HEK293 (cell line): ENCODE results near the gene TBC1D20.

ENCODE experiments used
- BCL11A ChIP-seq: fragments of 450-650 bp; formaldehyde crosslinking; IDR thresholded peaks from 2 replicates; pipeline ENCODE4 v1.5.1; 2016; ENCODE audit warnings: low read depth, missing biosample characterization, missing genetic modification characterization
- BCL11B ChIP-seq: fragments of 450-650 bp; formaldehyde crosslinking; IDR thresholded peaks from 2 replicates; pipeline ENCODE4 v1.5.1; 2016; ENCODE audit warnings: low read depth, missing biosample characterization, missing genetic modification characterization
- GLI4 ChIP-seq: fragments of 450-650 bp; formaldehyde crosslinking; IDR thresholded peaks from 2 replicates; pipeline ENCODE4 v1.5.1; 2016; ENCODE audit warnings: missing biosample characterization, missing genetic modification characterization
- KLF9 ChIP-seq: fragments of 450-650 bp; formaldehyde crosslinking; IDR thresholded peaks from 2 replicates; pipeline ENCODE4 v1.5.1; 2016; ENCODE audit warnings: missing biosample characterization, missing genetic modification characterization, low read depth
- OSR2 ChIP-seq: fragments of 450-650 bp; formaldehyde crosslinking; IDR thresholded peaks from 2 replicates; pipeline ENCODE4 v1.5.1; 2016; ENCODE audit warnings: missing biosample characterization, missing genetic modification characterization
- RBAK ChIP-seq: fragments of 450-650 bp; formaldehyde crosslinking; IDR thresholded peaks from 2 replicates; pipeline ENCODE4 v1.5.1; 2016; ENCODE audit warnings: missing biosample characterization, missing genetic modification characterization
- SALL2 ChIP-seq: fragments of 450-650 bp; formaldehyde crosslinking; IDR thresholded peaks from 2 replicates; pipeline ENCODE4 v1.5.0; 2017; ENCODE audit warnings: missing biosample characterization, mild to moderate bottlenecking, missing genetic modification characterization, borderline replicate concordance
- SETDB1 ChIP-seq: IDR thresholded peaks from one replicate; pipeline ENCODE4 v1.6.1; 2017; ENCODE audit warnings: mild to moderate bottlenecking, low read length, moderate library complexity, mixed read lengths; ENCODE audit not compliant: insufficient read length
- SP2 ChIP-seq: fragments of 450-650 bp; formaldehyde crosslinking; IDR thresholded peaks from 2 replicates; pipeline ENCODE4 v1.5.1; 2016; ENCODE audit warnings: missing biosample characterization, missing genetic modification characterization
- YY2 ChIP-seq: fragments of 450-650 bp; formaldehyde crosslinking; IDR thresholded peaks from 2 replicates; pipeline ENCODE4 v1.5.1; 2016; ENCODE audit warnings: missing biosample characterization, missing genetic modification characterization
- ZFP69B ChIP-seq: fragments of 450-650 bp; formaldehyde crosslinking; IDR thresholded peaks from 2 replicates; pipeline ENCODE4 v1.5.1; 2016; ENCODE audit warnings: missing biosample characterization, missing genetic modification characterization
- ZNF133 ChIP-seq: fragments of 450-650 bp; formaldehyde crosslinking; IDR thresholded peaks from 2 replicates; pipeline ENCODE4 v1.5.1; 2016; ENCODE audit warnings: missing biosample characterization, missing genetic modification characterization
- ZNF138 ChIP-seq: fragments of 450-650 bp; formaldehyde crosslinking; IDR thresholded peaks from 2 replicates; pipeline ENCODE4 v1.5.1; 2016; ENCODE audit warnings: missing biosample characterization, missing genetic modification characterization, borderline replicate concordance
- ZNF2 ChIP-seq: fragments of 450-650 bp; formaldehyde crosslinking; IDR thresholded peaks from 2 replicates; pipeline ENCODE4 v1.5.1; 2016; ENCODE audit warnings: missing biosample characterization, missing genetic modification characterization
- ZNF354C ChIP-seq: fragments of 450-650 bp; formaldehyde crosslinking; IDR thresholded peaks from 2 replicates; pipeline ENCODE4 v1.5.1; 2016; ENCODE audit warnings: missing biosample characterization, missing genetic modification characterization, low read depth, borderline replicate concordance
- ZNF623 ChIP-seq: fragments of 450-650 bp; formaldehyde crosslinking; IDR thresholded peaks from 2 replicates; pipeline ENCODE4 v1.5.1; 2016; ENCODE audit warnings: missing biosample characterization, missing genetic modification characterization
- ZNF707 ChIP-seq: fragments of 450-650 bp; formaldehyde crosslinking; IDR thresholded peaks from 2 replicates; pipeline ENCODE4 v1.5.1; 2016; ENCODE audit warnings: missing biosample characterization, missing genetic modification characterization
- ZNF792 ChIP-seq: fragments of 450-650 bp; formaldehyde crosslinking; IDR thresholded peaks from 2 replicates; pipeline ENCODE4 v1.5.1; 2016; ENCODE audit warnings: missing biosample characterization, missing genetic modification characterization
- ZNF830 ChIP-seq: fragments of 450-650 bp; IDR thresholded peaks from 2 replicates; pipeline ENCODE4 v1.5.0; 2018; ENCODE audit warnings: missing biosample characterization, missing genetic modification characterization, low read depth, mild to moderate bottlenecking, moderate library complexity
- ZNF843 ChIP-seq: fragments of 450-650 bp; formaldehyde crosslinking; IDR thresholded peaks from 2 replicates; pipeline ENCODE4 v1.5.1; 2016; ENCODE audit warnings: missing biosample characterization, missing genetic modification characterization
- ZXDB ChIP-seq: fragments of 450-650 bp; formaldehyde crosslinking; IDR thresholded peaks from 2 replicates; pipeline ENCODE4 v1.5.1; 2016; ENCODE audit warnings: missing biosample characterization, missing genetic modification characterization
- TF ChIP-seq, protein P1 (sequence below): fragments of 450-650 bp; formaldehyde crosslinking; IDR thresholded peaks from 2 replicates; pipeline ENCODE4 v1.5.1; 2016; ENCODE audit warnings: missing biosample characterization, missing genetic modification characterization
- TF ChIP-seq, protein P2 (sequence below): fragments of 450-650 bp; formaldehyde crosslinking; IDR thresholded peaks from 2 replicates; pipeline ENCODE4 v1.5.1; 2017; ENCODE audit warnings: missing biosample characterization, missing genetic modification characterization
- TF ChIP-seq, protein P3 (sequence below): fragments of 450-650 bp; formaldehyde crosslinking; IDR thresholded peaks from 2 replicates; pipeline ENCODE4 v1.5.1; 2016; ENCODE audit warnings: missing biosample characterization, missing genetic modification characterization
- TF ChIP-seq, protein P4 (sequence below): fragments of 450-650 bp; formaldehyde crosslinking; IDR thresholded peaks from 2 replicates; pipeline ENCODE4 v1.5.1; 2016; ENCODE audit warnings: missing biosample characterization, missing genetic modification characterization
- TF ChIP-seq, protein P5 (sequence below): fragments of 450-650 bp; formaldehyde crosslinking; IDR thresholded peaks from 2 replicates; pipeline ENCODE4 v1.5.1; 2016; ENCODE audit warnings: missing biosample characterization, missing genetic modification characterization

TBC1D20 gene

DNA sequence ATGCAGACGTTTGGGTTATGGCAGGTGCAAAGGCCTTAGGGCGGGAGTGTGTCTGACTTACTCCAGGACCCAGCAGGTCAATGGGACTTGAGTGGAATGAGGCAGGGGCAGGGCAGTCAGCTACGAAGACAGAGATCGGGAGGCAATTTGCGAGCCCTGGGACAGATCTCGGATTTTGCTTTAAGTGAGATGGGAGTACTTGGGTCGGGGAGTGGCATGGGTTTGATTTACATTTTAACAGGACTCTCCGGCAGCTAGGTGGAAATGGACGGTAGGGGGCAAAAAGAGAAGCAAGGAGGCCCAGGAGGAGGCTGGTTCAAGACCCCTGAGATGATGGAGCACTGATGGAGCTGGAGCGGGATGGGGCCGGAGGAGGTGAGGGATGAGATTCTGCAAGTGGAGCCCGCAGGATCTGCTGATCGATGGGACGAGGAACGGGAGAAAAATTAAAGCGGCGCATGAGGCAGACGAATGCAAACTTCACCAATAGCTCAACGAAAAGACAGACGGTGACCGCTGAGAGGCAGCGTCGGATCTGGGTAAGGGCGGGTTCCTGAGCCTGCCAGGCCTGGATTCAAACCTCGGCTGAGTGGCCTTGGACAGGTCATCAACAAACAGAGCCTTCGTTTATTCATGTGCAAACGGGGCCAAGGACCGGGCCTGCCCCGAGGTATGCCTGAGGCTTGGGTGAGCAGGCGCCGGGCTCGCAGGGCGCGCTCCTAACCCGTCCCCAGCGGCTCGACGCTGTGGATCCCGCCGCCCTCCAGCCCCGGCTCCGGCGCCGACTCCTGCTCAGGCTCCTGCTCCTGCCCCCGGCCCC is 55.0 kb downstream of the TBC1D20 start (continued):
- TF ChIP-seq, protein P1, sequence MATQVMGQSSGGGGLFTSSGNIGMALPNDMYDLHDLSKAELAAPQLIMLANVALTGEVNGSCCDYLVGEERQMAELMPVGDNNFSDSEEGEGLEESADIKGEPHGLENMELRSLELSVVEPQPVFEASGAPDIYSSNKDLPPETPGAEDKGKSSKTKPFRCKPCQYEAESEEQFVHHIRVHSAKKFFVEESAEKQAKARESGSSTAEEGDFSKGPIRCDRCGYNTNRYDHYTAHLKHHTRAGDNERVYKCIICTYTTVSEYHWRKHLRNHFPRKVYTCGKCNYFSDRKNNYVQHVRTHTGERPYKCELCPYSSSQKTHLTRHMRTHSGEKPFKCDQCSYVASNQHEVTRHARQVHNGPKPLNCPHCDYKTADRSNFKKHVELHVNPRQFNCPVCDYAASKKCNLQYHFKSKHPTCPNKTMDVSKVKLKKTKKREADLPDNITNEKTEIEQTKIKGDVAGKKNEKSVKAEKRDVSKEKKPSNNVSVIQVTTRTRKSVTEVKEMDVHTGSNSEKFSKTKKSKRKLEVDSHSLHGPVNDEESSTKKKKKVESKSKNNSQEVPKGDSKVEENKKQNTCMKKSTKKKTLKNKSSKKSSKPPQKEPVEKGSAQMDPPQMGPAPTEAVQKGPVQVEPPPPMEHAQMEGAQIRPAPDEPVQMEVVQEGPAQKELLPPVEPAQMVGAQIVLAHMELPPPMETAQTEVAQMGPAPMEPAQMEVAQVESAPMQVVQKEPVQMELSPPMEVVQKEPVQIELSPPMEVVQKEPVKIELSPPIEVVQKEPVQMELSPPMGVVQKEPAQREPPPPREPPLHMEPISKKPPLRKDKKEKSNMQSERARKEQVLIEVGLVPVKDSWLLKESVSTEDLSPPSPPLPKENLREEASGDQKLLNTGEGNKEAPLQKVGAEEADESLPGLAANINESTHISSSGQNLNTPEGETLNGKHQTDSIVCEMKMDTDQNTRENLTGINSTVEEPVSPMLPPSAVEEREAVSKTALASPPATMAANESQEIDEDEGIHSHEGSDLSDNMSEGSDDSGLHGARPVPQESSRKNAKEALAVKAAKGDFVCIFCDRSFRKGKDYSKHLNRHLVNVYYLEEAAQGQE (tag by site-specific recombination): no peak
- peak; percentile 28; the same call in 1 of the 2 replicates for TF ChIP-seq KLF9
- TF ChIP-seq, protein P2, sequence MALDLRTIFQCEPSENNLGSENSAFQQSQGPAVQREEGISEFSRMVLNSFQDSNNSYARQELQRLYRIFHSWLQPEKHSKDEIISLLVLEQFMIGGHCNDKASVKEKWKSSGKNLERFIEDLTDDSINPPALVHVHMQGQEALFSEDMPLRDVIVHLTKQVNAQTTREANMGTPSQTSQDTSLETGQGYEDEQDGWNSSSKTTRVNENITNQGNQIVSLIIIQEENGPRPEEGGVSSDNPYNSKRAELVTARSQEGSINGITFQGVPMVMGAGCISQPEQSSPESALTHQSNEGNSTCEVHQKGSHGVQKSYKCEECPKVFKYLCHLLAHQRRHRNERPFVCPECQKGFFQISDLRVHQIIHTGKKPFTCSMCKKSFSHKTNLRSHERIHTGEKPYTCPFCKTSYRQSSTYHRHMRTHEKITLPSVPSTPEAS (tag by site-specific recombination): no peak
- TF ChIP-seq ZNF843 (tag by site-specific recombination): 0 out of 2 replicates have a peak, but pooled peaks have one; percentile 12
- no peak for TF ChIP-seq ZNF354C
- no peak for TF ChIP-seq ZNF707 (tag by site-specific recombination)
- TF ChIP-seq, protein P3, sequence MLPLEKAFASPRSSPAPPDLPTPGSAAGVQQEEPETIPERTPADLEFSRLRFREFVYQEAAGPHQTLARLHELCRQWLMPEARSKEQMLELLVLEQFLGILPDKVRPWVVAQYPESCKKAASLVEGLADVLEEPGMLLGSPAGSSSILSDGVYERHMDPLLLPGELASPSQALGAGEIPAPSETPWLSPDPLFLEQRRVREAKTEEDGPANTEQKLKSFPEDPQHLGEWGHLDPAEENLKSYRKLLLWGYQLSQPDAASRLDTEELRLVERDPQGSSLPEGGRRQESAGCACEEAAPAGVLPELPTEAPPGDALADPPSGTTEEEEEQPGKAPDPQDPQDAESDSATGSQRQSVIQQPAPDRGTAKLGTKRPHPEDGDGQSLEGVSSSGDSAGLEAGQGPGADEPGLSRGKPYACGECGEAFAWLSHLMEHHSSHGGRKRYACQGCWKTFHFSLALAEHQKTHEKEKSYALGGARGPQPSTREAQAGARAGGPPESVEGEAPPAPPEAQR (tag by site-specific recombination): 0 out of 2 replicates have a peak, but pooled peaks have one; percentile 33
- TF ChIP-seq RBAK (tag by site-specific recombination): no peak
- 0 out of 2 replicates have a peak, but pooled peaks have one; percentile 5 for TF ChIP-seq OSR2 (tag by site-specific recombination)
- no peak for TF ChIP-seq YY2 (tag by site-specific recombination)
- TF ChIP-seq, protein P4, sequence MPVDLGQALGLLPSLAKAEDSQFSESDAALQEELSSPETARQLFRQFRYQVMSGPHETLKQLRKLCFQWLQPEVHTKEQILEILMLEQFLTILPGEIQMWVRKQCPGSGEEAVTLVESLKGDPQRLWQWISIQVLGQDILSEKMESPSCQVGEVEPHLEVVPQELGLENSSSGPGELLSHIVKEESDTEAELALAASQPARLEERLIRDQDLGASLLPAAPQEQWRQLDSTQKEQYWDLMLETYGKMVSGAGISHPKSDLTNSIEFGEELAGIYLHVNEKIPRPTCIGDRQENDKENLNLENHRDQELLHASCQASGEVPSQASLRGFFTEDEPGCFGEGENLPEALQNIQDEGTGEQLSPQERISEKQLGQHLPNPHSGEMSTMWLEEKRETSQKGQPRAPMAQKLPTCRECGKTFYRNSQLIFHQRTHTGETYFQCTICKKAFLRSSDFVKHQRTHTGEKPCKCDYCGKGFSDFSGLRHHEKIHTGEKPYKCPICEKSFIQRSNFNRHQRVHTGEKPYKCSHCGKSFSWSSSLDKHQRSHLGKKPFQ (tag by site-specific recombination): no peak
- TF ChIP-seq SP2: peak; percentile 16; the same call in 1 of the 2 replicates
- TF ChIP-seq SALL2 (tag by site-specific recombination): no peak
- no peak for TF ChIP-seq ZNF138 (tag by site-specific recombination)
- 0 out of 2 replicates have a peak, but pooled peaks have one; percentile 40 for TF ChIP-seq ZNF2 (tag by site-specific recombination)
- TF ChIP-seq SETDB1: no peak
- TF ChIP-seq, protein P5, sequence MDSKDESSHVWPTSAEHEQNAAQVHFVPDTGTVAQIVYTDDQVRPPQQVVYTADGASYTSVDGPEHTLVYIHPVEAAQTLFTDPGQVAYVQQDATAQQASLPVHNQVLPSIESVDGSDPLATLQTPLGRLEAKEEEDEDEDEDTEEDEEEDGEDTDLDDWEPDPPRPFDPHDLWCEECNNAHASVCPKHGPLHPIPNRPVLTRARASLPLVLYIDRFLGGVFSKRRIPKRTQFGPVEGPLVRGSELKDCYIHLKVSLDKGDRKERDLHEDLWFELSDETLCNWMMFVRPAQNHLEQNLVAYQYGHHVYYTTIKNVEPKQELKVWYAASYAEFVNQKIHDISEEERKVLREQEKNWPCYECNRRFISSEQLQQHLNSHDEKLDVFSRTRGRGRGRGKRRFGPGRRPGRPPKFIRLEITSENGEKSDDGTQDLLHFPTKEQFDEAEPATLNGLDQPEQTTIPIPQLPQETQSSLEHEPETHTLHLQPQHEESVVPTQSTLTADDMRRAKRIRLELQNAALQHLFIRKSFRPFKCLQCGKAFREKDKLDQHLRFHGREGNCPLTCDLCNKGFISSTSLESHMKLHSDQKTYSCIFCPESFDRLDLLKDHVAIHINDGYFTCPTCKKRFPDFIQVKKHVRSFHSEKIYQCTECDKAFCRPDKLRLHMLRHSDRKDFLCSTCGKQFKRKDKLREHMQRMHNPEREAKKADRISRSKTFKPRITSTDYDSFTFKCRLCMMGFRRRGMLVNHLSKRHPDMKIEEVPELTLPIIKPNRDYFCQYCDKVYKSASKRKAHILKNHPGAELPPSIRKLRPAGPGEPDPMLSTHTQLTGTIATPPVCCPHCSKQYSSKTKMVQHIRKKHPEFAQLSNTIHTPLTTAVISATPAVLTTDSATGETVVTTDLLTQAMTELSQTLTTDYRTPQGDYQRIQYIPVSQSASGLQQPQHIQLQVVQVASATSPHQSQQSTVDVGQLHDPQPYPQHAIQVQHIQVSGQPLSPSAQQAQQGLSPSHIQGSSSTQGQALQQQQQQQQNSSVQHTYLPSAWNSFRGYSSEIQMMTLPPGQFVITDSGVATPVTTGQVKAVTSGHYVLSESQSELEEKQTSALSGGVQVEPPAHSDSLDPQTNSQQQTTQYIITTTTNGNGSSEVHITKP (tag by site-specific recombination): peak; percentile 86
- no peak for TF ChIP-seq GLI4
- no peak for TF ChIP-seq ZNF792 (tag by site-specific recombination)
- TF ChIP-seq ZNF623 (tag by site-specific recombination): no peak
- no peak for TF ChIP-seq BCL11B (tag by site-specific recombination)
- TF ChIP-seq ZFP69B (tag by site-specific recombination): peak; percentile 92
- TF ChIP-seq ZXDB: peak; percentile 43; the same call in 1 of the 2 replicates
- TF ChIP-seq ZNF133 (tag by site-specific recombination): no peak
- 0 out of 2 replicates have a peak, but pooled peaks have one; percentile 11 for TF ChIP-seq BCL11A (tag by site-specific recombination)
- no peak for TF ChIP-seq ZNF830 (tag by site-specific recombination)
